HG03521 (cell line): Measurements from ENCODE around the gene EDEM1.
"Not testable (repeated sequence)": the region's sequence is repeated elsewhere in the genome, so short reads cannot be mapped to it uniquely, and the experiment has no call there.

Source experiments
- ATAC-seq: cut with Tn5 transposase; IDR thresholded peaks from one replicate; pipeline ENCODE4 v1.9.1; 2021; ENCODE audit warnings: mild to moderate bottlenecking, moderate library complexity; ENCODE audit not compliant: unreplicated experiment

The EDEM1 gene

DNA sequence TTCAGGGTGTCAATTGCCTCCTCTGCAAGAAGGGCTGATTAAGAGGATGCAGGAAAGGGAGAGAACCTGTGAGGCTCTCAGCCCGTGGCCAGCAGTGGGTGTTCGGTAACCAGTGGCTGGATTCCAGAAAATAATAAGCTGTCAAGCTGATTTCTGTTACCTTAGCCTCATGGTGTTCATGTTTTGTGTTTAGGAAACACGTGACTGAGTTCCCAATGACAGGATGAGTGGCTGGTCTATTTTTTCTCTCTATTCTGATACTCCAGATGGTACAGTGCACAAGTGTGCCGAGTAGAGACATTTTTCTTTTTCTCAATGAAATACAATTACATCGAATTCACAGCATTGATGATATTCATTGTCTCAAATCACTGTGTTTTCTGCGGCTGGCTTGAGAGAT lies 43.6 kb downstream of the EDEM1 start:
- no peak for ATAC-seq

DNA sequence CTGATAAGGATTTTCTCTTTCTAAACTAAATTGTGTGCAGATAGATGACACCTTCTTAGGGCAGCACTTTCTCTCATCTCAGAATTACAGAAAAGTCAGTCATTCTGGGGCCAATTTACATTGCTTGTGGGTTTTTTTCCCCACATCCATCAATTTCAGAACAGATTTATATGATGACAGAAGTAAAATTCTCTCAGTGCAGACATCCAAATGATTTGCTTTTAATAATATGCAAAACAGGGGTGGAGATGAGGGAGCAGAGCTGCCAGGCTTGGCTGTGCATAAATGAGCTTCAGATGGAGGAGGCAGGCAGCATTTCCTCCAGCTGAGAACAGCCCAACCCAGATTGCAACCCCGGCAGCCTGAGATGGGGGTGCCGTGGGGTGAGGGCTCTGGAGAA lies 44.0 kb downstream of the EDEM1 start:
- no peak for ATAC-seq

DNA sequence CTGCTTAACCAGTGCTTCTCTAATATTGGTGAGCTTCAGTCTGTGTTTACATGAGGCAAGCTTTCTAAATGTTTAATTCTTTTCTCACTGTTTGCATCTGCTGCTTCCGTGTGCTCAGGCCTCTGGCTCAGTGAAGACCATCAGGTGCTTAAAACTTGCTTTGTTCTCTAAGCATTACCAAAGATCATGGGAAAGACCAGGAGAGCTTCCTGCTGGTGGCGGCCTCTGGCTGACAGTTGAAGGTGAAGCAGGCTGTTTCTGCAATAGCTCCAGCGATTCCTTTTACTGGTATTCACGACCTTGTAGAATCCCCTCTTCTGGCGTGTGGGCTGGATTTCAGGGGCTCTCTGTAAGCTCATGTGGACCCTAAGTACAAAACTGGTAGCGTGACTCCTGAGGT lies 45.1 kb downstream of the EDEM1 start:
- no peak for ATAC-seq

DNA sequence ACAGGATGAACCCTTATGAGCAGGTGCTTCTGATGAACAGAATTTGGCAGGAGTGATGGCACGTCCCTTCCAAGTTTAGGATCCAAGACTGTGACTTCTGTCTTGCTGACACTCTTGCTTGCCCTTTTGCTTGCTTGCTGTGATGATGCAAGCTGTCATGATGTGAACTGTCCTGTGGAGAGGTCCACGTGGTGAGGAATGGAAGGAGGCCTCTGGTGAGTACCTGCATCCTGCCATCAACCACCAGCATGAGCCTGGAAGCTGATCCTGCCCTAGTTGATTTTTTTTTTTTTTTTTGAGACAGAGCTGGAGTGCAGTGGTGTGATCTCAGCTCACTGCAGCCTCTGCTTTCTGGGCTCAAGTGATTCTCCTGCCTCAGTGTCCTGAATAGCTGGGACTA lies 45.5 kb downstream of the EDEM1 start:
- ATAC-seq, result no peak

DNA sequence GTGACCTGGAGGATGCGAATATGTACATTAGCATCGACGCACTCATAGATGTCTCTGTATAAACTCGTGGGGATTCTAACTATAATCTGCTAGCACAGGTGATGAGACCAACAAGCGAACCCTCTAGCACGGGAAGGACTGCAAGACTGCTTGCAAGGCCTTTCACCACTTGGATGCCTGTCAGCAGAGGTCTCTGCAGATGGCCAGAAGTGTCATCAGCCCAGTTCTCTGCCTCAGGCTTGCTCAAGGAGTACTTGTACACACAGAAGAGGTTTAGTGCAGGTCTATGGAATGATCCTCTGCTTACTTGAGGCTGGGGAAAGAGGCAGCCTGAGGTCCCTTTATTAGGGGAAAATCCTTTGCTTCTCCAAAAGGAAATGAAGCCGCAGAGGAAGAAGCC lies 48.1 kb downstream of the EDEM1 start:
- ATAC-seq, result no peak

DNA sequence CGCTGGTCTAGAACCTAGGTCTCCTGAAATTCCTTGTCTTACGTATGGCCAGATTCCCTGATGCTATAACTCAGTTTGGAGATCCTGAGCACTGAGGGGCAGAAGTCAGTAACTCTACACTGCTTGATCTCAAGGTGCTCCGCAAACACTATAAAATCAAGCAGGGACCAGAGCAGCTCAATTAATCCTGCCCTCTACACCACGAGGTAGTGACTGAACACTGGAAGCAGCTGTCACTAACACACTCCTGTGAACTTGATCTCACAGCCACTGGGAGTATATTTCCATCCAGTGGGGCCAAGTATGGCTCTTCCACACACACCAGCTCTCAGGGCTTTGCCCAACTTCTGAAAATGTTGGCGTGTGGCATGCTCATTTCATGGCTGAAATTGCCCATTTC lies 51.0 kb downstream of the EDEM1 start:
- no peak for ATAC-seq

DNA sequence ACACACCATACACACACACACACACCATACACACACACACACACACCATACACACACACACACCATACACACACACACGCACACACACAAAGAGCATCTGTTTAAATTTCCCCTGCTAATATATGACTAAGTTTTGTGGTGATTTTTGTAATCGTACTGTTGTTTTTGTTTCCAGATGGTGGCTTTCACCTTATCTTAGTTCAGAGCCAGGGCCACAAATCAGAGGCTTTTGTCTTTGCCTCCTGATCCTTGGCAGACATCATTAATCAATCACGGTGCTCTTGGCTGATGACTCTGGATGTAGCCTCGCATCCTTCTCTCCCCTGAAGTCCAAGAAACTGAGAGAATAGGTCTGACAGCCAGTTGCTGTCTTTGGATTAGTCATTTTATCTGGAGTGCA lies 52.1 kb downstream of the EDEM1 start:
- no peak for ATAC-seq

DNA sequence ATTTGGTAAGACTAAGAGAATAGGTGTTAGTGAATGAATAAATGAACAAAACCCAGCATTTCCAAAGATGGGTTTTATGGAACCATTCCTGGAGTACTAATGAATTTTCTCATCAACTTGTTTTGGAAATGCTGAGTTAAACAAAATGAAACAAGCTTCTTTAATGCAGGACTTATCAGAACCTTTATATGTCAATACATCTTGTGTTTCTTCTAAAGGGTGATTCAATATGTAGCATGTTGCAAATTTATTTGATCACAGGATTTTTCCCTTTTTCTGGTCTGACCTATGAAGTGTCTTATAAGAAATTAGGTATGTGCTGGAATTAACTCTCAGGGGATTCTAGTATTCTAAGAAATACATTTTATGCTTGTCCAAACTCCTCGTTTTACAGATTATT lies 53.2 kb downstream of the EDEM1 start:
- no peak for ATAC-seq

DNA sequence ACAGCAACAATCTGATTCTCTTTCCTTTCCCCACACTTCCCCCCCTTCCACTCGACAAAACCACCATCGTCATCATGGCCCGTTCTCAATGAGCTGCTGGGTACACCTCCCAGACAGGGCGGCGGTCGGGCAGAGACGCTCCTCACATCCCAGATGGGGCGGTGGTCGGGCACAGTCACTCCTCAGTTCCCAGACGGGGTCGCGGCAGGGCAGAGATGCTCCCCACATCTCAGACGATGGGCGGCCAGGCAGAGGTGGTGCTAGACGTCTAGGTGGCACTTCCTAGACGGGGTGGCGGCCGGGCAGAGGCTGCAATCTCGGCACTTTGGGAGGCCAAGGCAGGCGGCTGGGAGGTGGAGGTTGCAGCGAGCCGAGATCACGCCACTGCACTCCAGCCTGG lies 55.3 kb downstream of the EDEM1 start:
- not testable (repeated sequence) for ATAC-seq

DNA sequence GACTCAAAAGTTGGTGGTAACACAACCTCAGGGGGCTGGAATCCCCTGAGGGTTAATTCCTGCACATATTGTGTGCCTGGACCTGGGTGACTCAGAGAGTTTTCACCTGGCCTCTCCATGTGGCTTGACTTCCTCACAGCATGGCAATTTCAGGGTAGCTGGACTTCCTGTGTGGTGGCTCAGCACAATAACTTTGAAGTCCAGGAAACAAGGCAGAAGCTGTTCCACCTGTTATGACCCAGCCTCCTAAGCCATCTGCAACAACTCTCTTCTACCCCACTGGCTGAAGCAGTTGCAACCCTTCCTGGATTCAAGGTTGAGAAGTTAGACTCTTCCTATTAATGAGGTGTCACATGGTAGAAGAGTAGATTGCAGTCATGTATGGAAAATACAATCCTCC lies 58.4 kb downstream of the EDEM1 start:
- no peak for ATAC-seq

DNA sequence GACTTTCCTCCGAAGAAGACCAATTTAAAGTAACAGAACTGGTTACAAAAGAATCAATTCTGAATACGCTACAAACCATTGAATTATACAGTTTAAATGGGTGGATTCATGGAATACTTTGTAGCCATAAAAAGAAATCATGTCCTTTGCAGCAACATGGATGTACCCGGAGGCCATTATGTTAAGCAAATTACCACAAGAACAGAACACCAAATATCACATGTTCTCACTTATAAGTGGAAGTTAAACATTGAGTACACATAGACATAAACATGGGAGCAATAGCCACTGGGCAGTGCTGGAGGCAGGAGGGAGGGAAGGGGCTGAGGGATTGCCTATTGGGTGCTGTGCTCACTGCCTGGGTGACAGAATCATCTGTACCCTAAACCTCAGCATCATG lies 61.3 kb downstream of the EDEM1 start:
- no peak for ATAC-seq

DNA sequence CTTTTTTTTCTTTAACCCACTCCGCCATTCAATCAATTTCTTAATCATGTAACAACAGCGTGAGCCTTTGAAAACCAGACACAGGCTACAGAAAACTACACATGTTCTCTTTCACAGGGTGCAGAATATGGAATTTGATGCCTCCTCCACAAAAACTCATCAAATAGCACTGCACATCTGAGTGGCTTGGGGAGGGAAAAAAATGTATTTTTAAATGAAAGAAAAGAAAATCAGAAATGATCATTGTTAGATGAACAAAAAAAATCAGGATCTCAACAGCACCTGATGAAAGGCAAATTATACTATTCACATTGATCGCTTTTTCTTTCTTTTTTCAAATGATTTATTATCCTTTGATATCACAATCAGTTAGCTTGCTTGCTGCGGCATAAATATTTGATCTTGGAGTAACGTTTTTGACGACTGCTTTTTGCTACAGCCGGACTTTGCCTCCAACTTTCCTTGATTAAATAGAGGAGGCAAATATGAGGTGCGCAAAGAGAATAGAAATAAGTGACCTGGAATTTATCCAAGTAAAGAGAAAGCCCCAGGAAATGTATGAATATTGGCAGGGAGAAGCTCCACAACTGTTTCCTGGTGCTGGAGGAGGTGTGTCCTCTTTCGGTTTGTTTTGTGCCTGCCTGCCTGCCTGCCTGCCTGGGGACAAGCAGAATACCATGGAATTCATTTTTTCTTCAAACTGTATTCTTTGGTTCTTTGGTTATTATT lies 63.1 kb downstream of the EDEM1 start:
- no peak for ATAC-seq

DNA sequence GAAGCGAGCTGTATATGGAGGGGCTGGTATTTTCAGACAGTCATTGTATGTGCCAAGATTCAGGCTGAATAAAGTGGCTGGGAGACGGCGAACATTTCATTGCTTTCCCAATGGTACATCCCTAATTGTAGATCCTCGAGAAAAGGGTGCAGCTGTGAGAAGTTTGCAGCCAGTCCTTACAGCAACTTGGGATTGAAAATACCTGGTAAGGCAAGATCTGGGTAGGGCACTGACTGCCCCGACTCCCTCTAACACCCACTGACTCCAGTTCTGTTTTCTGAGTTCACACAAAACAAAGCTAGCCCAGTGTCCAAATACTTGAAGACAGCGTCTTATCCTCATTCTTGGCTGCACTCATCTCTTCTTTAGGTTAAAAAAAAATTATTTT lies 63.7 kb downstream of the EDEM1 start:
- no peak for ATAC-seq

DNA sequence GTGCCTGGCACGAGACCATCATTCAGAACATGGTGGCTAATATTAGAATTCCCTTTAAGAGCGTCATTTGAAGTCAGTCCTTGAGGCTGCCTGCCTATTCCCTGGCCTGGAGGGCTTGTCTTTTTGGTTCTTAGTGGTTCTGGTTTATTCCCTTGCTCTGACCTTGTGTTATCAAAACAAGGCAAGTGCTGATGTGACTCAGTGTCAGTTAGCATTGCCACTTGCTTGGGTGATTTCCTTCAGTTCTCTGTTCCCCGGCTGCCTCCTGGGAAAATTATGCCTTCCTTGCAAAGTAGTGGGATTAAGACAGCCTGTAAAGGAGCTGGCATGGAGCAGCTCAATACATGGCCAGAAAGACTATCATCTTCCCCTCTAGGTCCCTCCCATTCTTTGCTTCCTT lies 64.6 kb downstream of the EDEM1 start:
- no peak for ATAC-seq

DNA sequence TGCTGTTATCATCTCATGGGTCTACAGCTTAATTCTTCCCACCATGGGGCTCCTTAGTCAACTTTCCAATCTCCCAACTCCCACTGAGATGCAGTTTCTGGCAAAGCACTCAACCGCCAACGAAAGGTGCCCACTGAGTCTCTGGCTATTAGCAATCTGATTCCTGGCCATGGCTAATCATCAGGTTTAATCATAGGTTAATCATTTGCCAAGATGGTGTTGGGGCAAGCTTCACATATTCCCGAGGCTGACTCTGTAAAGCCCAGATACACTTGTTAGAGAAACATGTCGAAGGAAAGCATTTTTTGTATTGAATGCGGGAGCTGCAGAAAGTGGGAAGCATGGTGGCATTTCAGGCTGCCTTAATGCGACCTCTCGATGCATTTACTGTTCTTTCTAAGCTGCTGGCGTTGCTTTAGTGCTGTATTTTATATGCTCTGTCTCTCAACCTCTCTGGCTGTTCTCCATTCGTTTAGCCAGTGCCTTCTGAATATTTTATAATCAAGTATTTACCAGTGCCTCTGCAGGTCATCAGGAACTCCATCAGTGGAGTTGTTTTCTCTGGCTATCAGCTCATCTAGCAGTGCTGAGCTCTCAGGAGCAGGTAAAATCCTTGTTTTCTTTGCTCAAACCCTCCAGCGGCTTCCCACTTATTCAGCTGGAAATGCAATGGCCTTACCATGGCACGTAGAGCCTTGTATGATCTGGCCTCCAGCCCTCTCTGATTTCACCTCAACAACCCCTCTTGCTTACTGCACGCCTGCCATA lies 67.0 kb downstream of the EDEM1 start:
- ATAC-seq, result no peak

DNA sequence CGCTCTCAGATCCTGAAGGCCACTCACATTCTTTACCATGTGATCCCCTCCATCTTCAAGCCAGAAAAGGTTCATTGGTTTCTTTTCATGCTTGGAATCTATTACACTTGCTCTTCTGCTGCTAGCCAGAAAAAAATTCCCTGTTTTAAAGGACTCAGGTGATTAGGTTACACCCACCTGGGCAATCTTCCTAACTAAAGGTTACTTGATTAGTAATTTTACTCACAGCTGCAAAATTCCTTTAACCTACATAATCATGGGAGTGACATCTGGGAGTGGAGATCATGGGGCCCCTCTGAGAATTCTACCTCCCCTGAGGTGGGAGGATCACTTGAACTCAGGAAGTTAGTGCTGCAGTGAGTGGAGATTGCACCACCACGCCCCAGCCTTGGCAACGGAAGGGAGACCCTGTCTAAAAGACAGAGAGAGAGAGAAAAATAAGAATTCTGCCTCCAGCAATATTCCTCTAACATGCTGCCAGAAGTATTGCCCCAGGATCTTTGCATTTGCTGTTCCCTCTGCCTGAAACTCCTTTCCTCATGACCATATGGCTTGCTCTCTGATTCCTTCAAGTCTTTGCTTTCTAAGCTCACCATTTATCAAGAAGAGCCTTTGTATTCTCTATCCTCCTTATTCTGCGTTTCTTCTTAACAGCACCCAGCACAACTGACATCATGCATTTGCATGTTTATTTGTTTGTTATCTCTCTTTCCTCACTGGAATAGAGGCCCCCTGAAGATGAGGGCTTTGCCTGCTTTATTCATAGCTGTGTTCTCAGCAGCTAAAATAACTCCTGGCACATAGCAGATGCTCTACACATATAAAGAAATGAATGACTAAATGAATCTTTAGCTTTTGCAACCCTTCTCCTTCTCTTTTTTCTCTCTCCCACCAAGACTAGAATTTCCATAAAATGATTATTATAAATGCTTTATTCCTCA lies 68.2 kb downstream of the EDEM1 start:
- no peak for ATAC-seq

DNA sequence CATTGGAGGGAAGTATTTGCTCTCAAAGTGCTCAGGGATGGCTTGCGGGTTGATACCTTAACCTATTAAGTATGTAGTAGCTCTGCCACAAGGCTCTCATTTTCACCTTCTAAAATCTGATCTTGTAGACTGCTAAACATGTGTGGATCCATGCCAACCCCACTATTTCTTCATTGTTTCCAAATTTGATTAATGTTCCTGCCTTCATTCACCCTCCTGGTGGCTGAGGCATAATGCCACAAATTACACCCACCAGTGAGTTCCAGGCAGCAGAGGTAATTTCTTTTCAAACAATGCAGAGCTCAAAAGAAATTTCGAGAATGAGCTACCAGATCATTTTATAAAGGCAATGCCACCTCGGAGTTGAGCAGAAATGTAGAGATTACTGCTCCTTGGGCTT lies 71.0 kb downstream of the EDEM1 start:
- no peak for ATAC-seq

DNA sequence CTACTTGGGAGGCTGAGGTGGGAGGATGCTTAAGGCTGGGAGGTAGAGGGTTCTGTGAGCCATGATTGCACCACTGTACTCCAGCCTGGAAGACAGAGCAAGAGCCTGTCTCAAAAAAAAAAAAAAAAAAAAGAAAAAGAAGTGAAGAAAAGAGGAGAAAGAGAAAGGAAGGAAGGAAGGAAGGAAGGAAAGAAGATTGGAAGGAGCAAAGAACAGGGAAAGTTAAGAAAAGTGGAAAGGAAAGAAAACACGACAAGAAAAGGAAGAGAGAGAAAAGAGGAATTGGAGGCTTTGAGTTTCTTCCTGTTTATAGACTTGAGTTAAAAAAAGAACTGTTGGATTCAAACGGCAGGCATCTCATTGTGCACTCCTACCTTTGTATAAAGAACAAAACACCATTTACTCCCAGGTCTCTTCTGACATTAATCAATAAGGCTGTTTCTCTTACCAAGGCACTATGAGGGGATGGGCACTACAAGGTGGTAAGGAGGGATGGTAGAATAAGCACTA lies 73.5 kb downstream of the EDEM1 start:
- no peak for ATAC-seq

DNA sequence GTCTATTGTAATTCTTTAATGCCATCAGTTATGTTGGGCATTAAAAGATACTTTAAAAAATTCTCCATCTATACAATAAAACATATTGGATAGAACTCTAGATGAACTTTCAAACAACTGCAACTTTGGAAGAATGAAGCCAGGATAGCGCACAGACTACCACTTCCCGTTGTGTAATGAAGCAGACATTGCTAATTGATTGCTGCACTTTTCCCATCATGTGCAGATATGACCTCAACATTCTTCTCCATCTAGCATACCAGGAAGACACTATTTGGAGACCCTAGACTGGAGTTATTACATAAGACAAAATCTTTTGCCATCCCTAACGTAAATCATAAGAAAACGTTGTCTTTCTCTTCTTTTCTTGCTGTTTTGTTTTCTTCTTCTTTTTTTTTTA lies 75.0 kb downstream of the EDEM1 start:
- ATAC-seq, result no peak

DNA sequence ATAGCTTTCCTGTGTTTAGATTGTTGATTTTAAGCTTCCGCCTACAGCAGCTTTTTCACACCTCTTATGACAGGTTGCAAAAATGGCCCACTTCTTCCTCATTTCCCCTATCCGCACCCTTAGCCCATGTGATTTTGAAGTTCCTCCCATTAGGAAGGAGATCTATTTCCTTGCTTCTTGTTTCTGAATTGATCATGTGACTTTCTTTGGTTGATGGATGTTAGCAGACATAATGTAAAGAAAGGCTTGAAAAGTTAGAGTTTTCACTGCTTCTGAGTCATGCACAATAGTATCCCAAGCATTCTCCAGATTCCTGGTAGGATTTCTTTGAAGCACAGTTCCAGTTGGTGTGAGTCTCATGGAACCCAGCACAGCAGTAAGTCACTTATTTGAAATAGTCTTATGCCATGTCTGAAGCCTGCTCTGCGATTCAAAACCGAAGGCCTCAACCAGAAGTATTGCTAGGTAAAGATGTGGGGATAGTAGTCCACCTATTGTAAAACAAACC lies 76.6 kb downstream of the EDEM1 start:
- no peak for ATAC-seq
